Myocyte (in vitro differentiated cells): ENCODE measurements around the gene OLA1. TPM values are rescaled to one million over a fixed set of nuclear protein-coding genes. Genes with fewer than 3 reads are reported as not detected.

Experiments
- DNase-seq: peaks from one replicate; pipeline ENCODE4 v3.0.0-alpha.2; 2012; ENCODE audit warnings: low read depth
- total RNA-seq: library from RNA; depleted of rRNA; stranded (reverse); fragments of >200 nt; gene quantifications from 2 replicates; pipeline ENCODE4 v1.2.3, GENCODE V29; 2014

The OLA1 gene
- total RNA-seq, 1 donor from 2014 or later: 170 TPM

DNA sequence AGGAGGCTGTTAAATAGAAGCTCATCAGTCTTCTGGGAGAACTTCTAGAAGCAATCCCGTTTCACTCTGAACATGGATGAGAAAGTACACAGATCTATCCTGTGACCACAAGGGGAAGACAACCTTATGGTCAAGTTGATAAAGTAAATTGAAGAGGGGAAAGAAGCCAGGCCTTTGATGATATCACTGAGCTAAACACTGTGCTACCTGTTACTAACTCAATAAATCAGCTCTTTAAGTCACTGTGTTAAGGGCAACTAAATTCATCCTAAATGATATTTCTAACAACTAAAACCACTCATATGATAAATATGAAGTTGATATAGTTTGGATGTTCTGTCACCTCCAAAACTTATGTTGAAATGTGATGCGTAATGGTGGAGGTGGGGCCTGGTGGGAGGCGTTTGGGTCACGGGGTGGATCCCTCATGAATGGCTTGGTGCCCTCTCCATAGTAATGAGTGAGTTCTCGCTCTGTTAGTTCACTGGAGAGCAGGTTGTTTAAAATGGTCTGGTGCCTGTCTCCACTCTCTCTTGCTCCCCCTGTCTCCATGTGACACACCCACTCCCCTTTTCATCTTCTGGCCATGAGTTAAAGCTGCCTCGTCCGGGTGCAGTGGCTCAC is 23.6 kb downstream of the OLA1 start:
- DNase-seq: no peak

- no peak for DNase-seq
Measured at GRCh38 chr2:174224125-174224524, 24.2 kb downstream of the OLA1 start.

DNA sequence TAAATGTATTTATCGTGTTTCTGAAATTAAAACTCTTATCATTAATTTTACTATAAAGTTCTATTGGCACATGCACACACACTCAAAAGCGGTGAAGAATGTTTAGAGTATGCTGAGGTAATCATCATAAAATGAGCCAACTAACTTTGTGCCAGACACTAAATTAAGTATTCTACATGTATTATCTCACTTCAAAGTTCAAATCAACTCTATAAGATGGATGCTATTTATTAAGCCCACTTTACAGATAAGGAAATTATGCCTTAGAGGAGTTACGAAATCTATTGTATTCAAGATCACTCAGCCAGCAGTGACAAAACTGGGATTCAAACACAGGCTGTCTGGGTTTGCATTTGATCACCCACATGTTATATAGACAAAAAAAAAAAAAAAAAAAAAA is 24.9 kb downstream of the OLA1 start:
- DNase-seq: no peak

DNA sequence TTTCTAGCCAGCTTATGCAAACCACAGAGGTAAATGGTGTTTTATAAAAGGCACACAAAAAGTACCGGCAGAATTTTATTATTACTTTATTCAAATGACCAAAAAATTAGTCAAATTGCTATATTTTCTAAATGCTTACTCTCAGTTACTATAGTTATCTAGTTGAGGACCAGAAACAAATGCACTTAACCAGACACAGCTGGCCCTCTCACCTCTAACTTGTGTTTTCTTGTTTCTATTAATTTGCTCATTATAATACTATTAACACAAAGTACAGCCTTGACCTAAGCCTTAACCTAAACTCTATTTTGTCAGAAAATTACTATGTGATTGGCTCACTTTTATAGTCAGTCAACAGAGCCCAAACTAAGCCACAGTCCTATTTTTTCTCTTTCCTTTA is 26.2 kb downstream of the OLA1 start:
- DNase-seq: no peak

DNA sequence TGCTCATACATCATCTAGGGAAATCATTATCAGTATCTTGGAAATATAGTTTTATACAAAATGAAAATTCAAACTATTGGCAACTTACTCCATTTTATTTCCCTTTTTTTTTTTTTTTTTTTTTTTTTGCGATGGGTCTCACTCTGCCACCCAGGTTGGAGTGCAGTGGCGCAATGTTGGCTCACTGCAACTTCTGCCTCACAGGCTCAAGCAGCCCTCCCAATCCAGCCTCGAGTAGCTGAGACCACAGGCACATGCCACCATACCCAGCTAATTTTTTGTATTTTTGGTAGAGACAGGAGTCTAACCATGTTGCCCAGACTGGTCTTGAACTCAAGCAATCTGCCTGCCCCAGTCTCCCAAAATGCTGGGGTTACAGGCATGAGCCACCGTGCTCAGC is 29.0 kb downstream of the OLA1 start:
- DNase-seq: no peak

DNA sequence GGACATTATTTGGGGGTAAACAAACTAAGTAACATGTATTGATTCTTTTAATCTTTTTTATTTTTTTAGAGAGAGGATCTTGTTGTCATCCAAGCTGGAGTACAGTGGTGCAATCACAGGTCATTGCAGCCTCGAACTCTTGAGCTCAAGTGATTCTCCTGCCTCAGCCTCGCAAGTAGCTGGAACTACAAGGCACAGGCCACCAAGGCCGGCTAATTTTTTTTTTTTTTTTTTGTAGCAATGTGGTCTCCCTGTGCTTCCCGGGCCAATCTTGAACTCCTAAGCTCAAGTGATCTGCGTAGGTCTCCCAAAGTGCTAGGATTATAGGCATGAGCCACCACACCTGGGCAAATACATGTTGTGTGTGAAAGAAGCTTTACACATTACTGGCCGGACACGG is 29.6 kb downstream of the OLA1 start:
- no peak for DNase-seq

- no peak for DNase-seq
Measured at GRCh38 chr2:174217869-174218268, 30.5 kb downstream of the OLA1 start.

DNA sequence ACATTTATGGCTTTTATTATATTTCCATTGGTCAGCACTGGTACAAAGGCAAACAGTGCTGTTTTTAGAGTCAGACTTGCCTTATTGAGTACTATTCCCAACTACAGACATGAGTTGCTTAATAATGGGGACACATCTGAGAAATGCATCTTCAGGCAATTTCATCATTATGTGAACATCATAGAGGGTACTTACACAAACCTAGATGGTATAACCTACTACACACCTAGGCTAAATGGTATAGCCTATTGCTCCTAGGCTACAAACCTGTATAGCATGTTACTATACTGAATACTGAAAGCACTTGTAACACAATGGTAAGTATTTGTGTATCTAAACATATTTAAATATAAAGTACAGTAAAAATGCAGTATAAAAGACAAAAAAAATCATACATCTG is 36.4 kb downstream of the OLA1 start:
- no peak for DNase-seq

DNA sequence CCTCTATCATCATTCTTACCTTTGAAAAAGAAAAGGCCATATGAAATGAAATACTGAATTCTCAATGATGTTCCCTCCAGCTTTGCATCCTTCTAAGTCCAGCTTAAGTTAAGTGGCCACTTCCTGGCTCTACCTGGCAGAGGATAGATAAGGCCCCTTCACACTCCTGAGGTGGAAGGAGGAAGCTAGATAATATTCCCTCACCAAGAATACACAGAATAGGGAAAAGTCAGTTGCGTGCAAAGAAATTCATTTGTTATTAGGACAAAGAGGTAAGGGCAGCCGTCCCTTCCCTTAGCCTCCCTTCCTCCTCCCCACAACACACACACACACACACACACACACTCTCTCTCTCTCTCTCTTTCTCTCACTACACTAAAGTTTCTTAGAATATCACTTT is 37.5 kb downstream of the OLA1 start:
- DNase-seq: no peak

GRCh38 chr2:174209325-174209724 is 39.0 kb downstream of the OLA1 start:
- no peak for DNase-seq

GRCh38 chr2:174208026-174208425 is 40.3 kb downstream of the OLA1 start:
- DNase-seq: no peak

GRCh38 chr2:174205562-174205961 is 42.8 kb downstream of the OLA1 start:
- no peak for DNase-seq

DNA sequence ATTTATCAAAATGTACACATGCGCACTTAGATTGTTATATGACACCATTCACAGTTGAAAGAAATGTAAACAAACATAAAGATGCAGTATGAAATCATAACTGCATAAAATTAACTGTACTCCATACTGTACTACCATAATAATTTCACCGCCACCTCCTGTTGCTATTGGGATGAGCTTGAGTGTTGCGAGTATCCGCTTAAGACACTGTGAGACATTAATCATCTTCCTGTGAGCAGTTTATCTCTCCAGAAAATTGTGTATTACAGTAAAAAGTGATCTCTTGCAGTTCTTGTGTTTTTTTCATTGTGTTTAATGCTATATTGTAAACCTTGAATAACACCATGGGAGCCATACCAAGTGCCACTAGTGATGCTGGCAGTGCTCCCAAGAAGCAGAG is 46.1 kb downstream of the OLA1 start:
- DNase-seq: no peak

DNA sequence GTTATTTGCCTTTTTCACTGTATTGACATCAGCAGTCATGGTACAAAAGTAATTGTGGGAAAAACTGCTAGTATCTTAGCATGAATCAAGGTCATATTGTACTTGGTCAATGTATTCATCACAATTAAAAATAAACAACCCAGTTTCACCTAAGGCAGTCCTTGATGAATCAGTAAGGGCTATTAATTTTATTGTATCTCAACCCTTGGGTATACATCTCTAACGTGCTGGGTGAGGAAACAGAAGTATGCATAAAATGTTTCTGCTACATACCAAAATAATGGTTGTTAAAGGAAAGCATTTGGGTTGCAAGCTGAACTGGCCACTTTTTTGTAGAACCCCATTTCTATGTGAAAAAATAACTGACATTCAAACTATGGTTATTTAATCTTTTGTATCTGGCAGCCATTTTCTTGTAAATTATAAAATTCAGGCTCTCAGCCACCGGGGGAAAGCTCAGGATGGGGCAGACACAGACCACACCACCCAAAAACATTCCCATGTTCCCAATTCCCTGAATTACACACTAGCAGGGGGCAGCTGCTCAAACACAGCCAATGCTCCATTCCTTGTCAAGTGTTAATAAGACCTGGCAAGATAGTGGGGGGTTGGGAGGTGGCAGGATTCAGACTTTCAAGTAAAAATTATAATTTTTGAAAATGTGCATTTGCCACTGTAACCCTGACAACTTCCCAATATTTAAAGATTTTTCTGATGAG is 49.3 kb downstream of the OLA1 start:
- DNase-seq: no peak

- DNase-seq: peak; percentile 8
Measured at GRCh38 chr2:174195253-174195652, 53.1 kb downstream of the OLA1 start.

DNA sequence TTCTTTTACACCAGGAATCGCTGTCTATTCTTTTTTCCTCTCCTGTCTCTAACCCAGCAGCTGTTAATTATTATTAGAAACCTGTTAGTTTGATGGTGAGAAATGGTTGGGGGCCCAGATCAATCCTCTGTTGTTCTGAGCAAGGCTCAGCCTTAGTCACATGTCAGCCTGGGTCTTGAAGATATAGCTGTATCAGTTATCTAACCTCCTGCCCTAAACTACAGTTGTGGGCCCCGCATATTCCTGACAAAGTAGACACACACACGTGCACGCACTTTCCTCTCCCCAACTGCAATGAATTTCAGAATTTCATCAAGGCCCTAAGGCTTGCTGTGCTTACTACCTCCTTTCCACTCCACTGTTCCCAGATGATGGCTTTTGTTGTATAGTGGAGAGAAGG is 54.6 kb downstream of the OLA1 start:
- DNase-seq: no peak

- no peak for DNase-seq
Measured at GRCh38 chr2:174192664-174193063, 55.7 kb downstream of the OLA1 start.

DNA sequence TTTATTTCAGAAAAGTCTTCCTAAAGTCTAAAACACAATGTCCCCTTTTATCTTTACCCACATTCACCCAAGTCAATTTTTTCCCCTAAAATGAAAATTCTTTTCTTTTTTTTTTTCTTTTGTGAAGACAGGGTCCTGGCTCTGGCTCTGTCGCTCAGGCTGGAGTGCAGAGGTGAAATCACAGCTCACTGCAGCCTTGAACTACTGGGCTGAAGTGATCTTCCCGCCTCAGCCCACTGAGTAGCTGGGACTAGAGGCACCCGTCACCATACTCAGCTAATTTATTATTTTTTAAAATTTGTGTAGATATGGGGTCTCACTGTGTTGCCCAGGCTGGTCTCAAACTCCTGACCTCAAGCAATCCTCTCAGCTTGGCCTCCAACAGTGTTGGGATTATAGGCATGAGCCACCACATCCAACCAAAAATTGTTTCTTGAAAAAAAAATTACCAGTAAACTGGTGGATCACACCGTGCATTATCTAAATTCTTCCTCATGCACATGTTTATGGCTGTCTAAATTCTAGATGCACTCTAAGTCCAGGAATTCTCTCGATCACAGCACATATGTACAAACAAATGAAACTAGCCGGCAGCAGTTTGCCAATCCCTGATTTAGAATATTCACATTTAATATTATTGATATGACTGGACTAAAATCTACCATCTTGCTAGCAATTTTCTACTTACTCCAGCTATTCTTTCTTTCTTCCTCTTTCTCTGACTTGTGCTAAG is 56.8 kb downstream of the OLA1 start:
- no peak for DNase-seq

GRCh38 chr2:174184915-174185314 is 63.4 kb downstream of the OLA1 start:
- no peak for DNase-seq

DNA sequence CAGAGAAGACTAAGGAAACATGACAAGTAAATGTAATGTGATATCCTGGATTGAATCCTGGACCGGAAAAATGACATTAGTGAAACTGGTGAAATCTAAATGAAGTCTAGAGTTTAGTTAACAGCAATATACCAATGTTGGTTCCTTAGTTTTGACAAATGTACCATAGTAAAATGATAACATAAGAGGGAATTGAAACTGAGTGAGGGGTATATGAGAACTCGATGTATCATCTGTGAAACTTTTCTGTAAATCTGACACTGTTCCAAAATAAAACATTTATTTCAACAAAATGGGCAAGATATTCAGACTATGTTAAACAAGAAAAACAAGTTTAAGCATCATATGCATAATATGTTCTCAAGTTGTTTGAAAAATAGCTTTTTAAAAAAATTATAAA is 63.8 kb downstream of the OLA1 start:
- DNase-seq: no peak

- peak; percentile 37 for DNase-seq
Measured at GRCh38 chr2:174183076-174183475, 65.3 kb downstream of the OLA1 start.

DNA sequence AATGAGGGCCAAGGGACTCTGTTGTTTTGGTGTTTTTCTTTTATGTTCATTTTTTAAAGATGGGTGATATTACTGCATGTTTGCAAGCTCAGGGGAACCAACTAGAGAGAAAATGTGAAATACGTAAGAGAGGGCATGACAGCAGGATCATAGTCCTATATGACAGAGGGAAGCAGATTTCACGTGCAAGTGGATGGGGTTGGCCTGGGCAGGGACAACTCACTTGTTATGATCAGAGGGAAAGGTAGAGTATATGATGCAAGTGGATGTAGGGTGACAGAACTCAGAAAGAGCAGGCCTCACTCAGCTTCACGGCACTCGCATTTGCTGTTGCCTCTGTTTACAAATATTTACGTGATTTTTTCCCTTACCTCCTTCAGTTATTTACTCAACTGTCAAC is 67.0 kb downstream of the OLA1 start:
- no peak for DNase-seq
